Measurements from ENCODE around the gene TDRD7. TPM values are rescaled to one million over a fixed set of nuclear protein-coding genes. Genes with fewer than 3 reads are reported as not detected.

TDRD7 gene
- total RNA-seq, 2 donors from 2014 or later, result 9.3 to 18.0 TPM

- intact Hi-C loops (cut with DNase I), result no loop called here
- Histone ChIP-seq H3K4me3 (no peak overlapping the region), H3K4me1 (replicated peaks) (no peaks in the 10 kb centered on the region), H3K9me3 (no peaks in the 10 kb centered on the region), H3K36me3 (no peaks in the 10 kb centered on the region), H3K27ac (no peak overlapping the region), H3K27me3 (replicated peaks; ENCODE audit: insufficient read depth) (no peaks in the 10 kb centered on the region)
- no peak for TF ChIP-seq CTCF (IDR thresholded peaks at IDR 0.05)
- no peak for TF ChIP-seq POLR2AphosphoS5 (IDR thresholded peaks at IDR 0.05)
- no peak for TF ChIP-seq POLR2A (IDR thresholded peaks at IDR 0.05)
- WGBS, result 94% methylated on average over 3 of the region's 3 CpGs
- no peak for DNase-seq (ENCODE audit: low spot score)
These were observed 50.3 kb downstream of the TDRD7 start for GRCh38 chr9:97462159-97462558.

GRCh38 chr9:97462914-97463313 lies 51.0 kb downstream of the TDRD7 start:
- no peaks in the 10 kb centered on the region for H3K9me3 ChIP-seq

GRCh38 chr9:97468658-97469448 lies 57.0 kb downstream of the TDRD7 start:
- peak; percentile 74 for TF ChIP-seq POLR2AphosphoS5 (IDR thresholded peaks at IDR 0.05)
- TF ChIP-seq CTCF (IDR thresholded peaks at IDR 0.05), result peak; percentile 33 to 88 (median 80)
- no peak for TF ChIP-seq POLR2A (IDR thresholded peaks at IDR 0.05)
- WGBS, result 71% methylated on average over 4 of the region's 4 CpGs
- H3K4me1 ChIP-seq (replicated peaks), result no peaks in the 10 kb centered on the region
- peak overlapping the region in 1 of 2 donors; percentile 19 for H3K27ac ChIP-seq
- intact Hi-C loops (cut with DNase I), result loop anchor here (2.0 kb wide), 2 partner anchors 130 to 146 kb away; no protein-coding TSS in a partner anchor
- DNase-seq (ENCODE audit: low spot score), result peak; percentile 75
- H3K27me3 ChIP-seq (replicated peaks; ENCODE audit: insufficient read depth), result no peaks in the 10 kb centered on the region
- H3K4me3 ChIP-seq, result no peak overlapping the region
- H3K9me3 ChIP-seq, result no peaks in the 10 kb centered on the region
- no peaks in the 10 kb centered on the region for H3K36me3 ChIP-seq

More at GRCh38 chr9:97462914-97463313, 51.0 kb downstream of the TDRD7 start:
- no peaks in the 10 kb centered on the region for H3K4me1 ChIP-seq (replicated peaks)
- 100% methylated on average over 1 of the region's 1 CpG for WGBS
- TF ChIP-seq POLR2A (IDR thresholded peaks at IDR 0.05) (no peak), CTCF (IDR thresholded peaks at IDR 0.05) (no peak)
- no peak overlapping the region for H3K27ac ChIP-seq
- no peaks in the 10 kb centered on the region for H3K27me3 ChIP-seq (replicated peaks; ENCODE audit: insufficient read depth)
- no peak for DNase-seq (ENCODE audit: low spot score)
- no peak overlapping the region for H3K4me3 ChIP-seq
- no peaks in the 10 kb centered on the region for H3K36me3 ChIP-seq
- intact Hi-C loops (cut with DNase I), result no loop called here

GRCh38 chr9:97470076-97470475 lies 58.2 kb downstream of the TDRD7 start:
- Histone ChIP-seq H3K27ac (no peak overlapping the region), H3K27me3 (replicated peaks; ENCODE audit: insufficient read depth) (no peaks in the 10 kb centered on the region), H3K4me3 (no peak overlapping the region), H3K9me3 (no peaks in the 10 kb centered on the region), H3K4me1 (replicated peaks) (no peaks in the 10 kb centered on the region), H3K36me3 (no peaks in the 10 kb centered on the region)
- intact Hi-C loops (cut with DNase I), result loop anchor here (5.0 kb wide), 1 partner anchor 52 kb away; no protein-coding TSS in a partner anchor
- TF ChIP-seq CTCF (IDR thresholded peaks at IDR 0.05) (peak in 3 of 4 experiments; percentile 11 to 26 (median 14)), POLR2A (IDR thresholded peaks at IDR 0.05) (no peak)
- DNase-seq (ENCODE audit: low spot score), result no peak
- WGBS, result 77% methylated on average over 2 of the region's 2 CpGs

GRCh38 chr9:97473717-97474116 lies 61.8 kb downstream of the TDRD7 start:
- no peak for TF ChIP-seq CTCF (IDR thresholded peaks at IDR 0.05)
- no peak for TF ChIP-seq POLR2A (IDR thresholded peaks at IDR 0.05)
- no peak for TF ChIP-seq POLR2AphosphoS5 (IDR thresholded peaks at IDR 0.05)
- Histone ChIP-seq H3K27ac (no peak overlapping the region), H3K27me3 (replicated peaks; ENCODE audit: insufficient read depth) (no peaks in the 10 kb centered on the region), H3K36me3 (no peaks in the 10 kb centered on the region), H3K4me1 (replicated peaks) (no peaks in the 10 kb centered on the region), H3K4me3 (no peak overlapping the region), H3K9me3 (no peaks in the 10 kb centered on the region)
- no peak for DNase-seq (ENCODE audit: low spot score)
- 80% methylated on average over 3 of the region's 3 CpGs for WGBS
- intact Hi-C loops (cut with DNase I), result loop anchor here (5.0 kb wide), 1 partner anchor 49 kb away; no protein-coding TSS in a partner anchor

Data from prostate gland (tissue), 2 donors.